Lung (tissue), 12 donors: Measurements from ENCODE around the gene KLHL24. TPM values are rescaled to one million over a fixed set of nuclear protein-coding genes. Genes with fewer than 3 reads are reported as not detected.
"Not testable (repeated sequence)": the region's sequence is repeated elsewhere in the genome, so short reads cannot be mapped to it uniquely, and the experiment has no call there.

ENCODE experiments used
- ATAC-seq: fragments of 200-7000 bp; cut with Tn5 transposase; one replicate; pipeline ENCODE4 v1.9.1; 2020; ENCODE audit warnings: moderate number of reproducible peaks; ENCODE audit not compliant: insufficient read depth, low FRiP score
- DNase-seq, 3 donors: peaks; one replicate each; pipeline ENCODE4 v3.0.0-alpha.2; 2013 to 2017
- H3K27ac ChIP-seq, 2 donors: one replicate each; pipeline ENCODE4 v1.5.1; 2013; ENCODE audit warnings: mild to moderate bottlenecking in 2 of 2, moderate library complexity in 2 of 2, control low read depth in 1 of 2, inconsistent platforms in 1 of 2, low read depth in 1 of 2, low read length in 1 of 2
- H3K27me3 ChIP-seq, 3 donors: one replicate each; pipeline ENCODE4 v1.5.1; 2013; ENCODE audit warnings: low read length in 2 of 3; ENCODE audit not compliant: control insufficient read depth in 3 of 3, insufficient read depth in 3 of 3
- H3K36me3 ChIP-seq, 4 donors: one replicate each; pipeline ENCODE4 v1.5.1; 2013; ENCODE audit warnings: low read length in 4 of 4, mild to moderate bottlenecking in 1 of 4, moderate library complexity in 1 of 4; ENCODE audit not compliant: control insufficient read depth in 4 of 4, insufficient read depth in 4 of 4
- H3K4me1 ChIP-seq, 5 donors: one replicate each; pipeline ENCODE4 v1.5.1; 2013; ENCODE audit warnings: low read length in 5 of 5, mild to moderate bottlenecking in 2 of 5, moderate library complexity in 1 of 5; ENCODE audit not compliant: control insufficient read depth in 5 of 5, insufficient read depth in 5 of 5
- H3K4me3 ChIP-seq: one replicate; pipeline ENCODE4 v1.5.1; 2013; ENCODE audit warnings: mild to moderate bottlenecking, control low read depth, moderate library complexity
- H3K9ac ChIP-seq, 2 donors: one replicate each; pipeline ENCODE4 v1.5.1; 2013; ENCODE audit warnings: low read length in 2 of 2, control low read depth in 1 of 2; ENCODE audit not compliant: insufficient read depth in 1 of 2
- H3K9me3 ChIP-seq, 4 donors: one replicate each; pipeline ENCODE4 v1.5.1; 2013; ENCODE audit warnings: low read length in 3 of 4, mild to moderate bottlenecking in 1 of 4, moderate library complexity in 1 of 4; ENCODE audit not compliant: control insufficient read depth in 4 of 4, insufficient read depth in 3 of 4
- CTCF ChIP-seq: IDR thresholded peaks from 2 replicates; pipeline ENCODE4 v1.5.1; 2012; ENCODE audit warnings: mild to moderate bottlenecking; ENCODE audit errors: control extremely low read depth, extremely low read depth
- WGBS, 2 donors: extraction: QIAGEN DNeasy Blood & Tissue Kit; methylation state at CpG; one replicate each; pipeline ENCODE4 v1.1.7; 2013; 5-methylcytosine and 5-hydroxymethylcytosine counted together
- polyA plus RNA-seq, 2 donors: library from polyadenylated mRNA; stranded (reverse); fragments of 200-250 nt; gene quantifications; one replicate each; pipeline ENCODE4 v1.2.1, GENCODE V29; 2013
- total RNA-seq, 2 donors: library from RNA; depleted of rRNA in 1 of 2; stranded (reverse); fragments of >200 nt in 1 of 2; gene quantifications; one replicate each; pipeline ENCODE4 v1.2.1, GENCODE V29; 2014 to 2021
- donor health status: control.
- donor health status: control.
- donor health status: Bipolar disorder and iron deficiency.
- donor health status: healthy.
- donor health status: DM: yes; HTN: yes; CAD: no.

The KLHL24 gene
- total and polyA plus RNA-seq, 4 donors: 14.3 to 352 (median 37.9) TPM

DNA sequence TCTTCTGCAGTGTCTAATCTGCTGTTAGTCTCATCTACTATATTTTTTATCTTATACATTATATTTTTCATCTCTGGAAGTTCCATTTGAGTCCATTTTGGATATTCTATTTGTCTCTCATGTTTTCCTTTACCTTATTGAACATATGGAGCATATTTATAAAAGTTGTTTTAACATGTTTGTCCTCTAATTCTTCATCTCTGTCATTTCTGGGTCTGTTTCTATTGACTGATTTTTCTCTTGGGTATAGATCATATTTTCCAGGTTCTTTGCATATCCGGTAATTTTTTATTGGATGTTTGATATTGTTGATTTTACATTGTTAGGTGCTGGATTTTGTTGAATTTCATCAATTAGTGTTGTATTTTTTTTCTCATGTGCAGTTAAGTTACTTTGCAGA lies 37.5 kb upstream of the KLHL24 start:
- H3K9ac ChIP-seq: no peak overlapping the region
- H3K27me3 ChIP-seq: no peaks in the 10 kb centered on the region
- no peak for ATAC-seq
- no peak for TF ChIP-seq CTCF
- no peaks in the 10 kb centered on the region for H3K36me3 ChIP-seq
- 4 to 57% methylated on average over 1 of the region's 1 CpG for WGBS, 2 donors
- no peak overlapping the region for H3K27ac ChIP-seq
- no peaks in the 10 kb centered on the region for H3K4me1 ChIP-seq
- H3K4me3 ChIP-seq: no peak overlapping the region
- no peak for DNase-seq
- H3K9me3 ChIP-seq: peaks cover 0 to 5% (median 5%) of the 10 kb centered on the region in 4 donors

- ATAC-seq, H3K27ac ChIP-seq, H3K9ac ChIP-seq, H3K27me3 ChIP-seq, H3K4me3 ChIP-seq, H3K9me3 ChIP-seq, H3K36me3 ChIP-seq, DNase-seq, H3K4me1 ChIP-seq: not testable (repeated sequence)
- 93 to 96% methylated on average over 6 of the region's 6 CpGs for WGBS, 2 donors
These were observed 24.1 kb upstream of the KLHL24 start for GRCh38 chr3:183611326-183611725.

DNA sequence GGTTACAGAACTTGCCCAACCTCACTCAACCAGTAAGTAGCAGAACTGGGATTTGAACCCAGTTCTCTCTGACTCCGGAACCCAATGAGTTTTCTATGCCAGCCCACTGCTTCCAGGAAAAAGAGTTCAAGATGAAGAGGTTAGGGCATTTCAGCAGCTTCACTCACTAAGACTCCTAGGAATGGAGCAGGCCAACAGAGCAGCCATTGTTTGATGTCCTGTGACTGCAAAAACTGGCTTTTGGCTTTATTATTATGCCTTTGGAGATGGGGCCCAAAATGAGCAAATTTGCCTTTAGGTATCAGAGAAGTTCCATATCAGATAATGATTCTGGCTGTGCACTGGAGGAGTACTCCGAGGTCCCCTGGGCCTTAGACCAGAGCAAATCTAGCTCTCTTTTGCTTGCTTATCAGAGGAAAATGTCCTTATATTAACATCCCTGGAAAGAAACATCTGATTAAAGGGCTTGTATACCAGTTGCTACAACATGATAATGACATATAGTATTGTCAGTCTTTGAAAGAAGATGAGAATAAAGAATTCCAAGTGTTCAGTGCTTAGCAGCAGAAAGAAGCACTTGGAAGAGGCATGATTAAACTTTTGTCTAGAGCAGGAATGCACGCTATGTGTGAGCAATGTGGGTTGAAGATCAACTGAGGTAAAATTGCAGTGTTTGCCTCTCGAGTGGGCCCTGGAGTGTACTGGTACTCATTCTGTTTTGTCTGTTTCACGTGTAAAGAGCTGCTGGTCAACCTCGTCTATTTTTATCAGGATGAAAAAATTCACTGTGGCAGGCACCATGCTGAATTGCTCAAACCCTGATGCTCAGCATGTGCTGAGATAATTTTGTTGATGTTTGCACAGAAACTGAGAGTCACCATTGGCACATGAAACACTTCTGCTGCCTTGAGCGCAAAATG lies 21.8 kb upstream of the KLHL24 start:
- peak in 1 of 3 donors; percentile 6 for DNase-seq
- Histone ChIP-seq H3K9me3 (no peaks in the 10 kb centered on the region), H3K9ac (no peak overlapping the region), H3K27ac (no peak overlapping the region), H3K4me3 (no peak overlapping the region), H3K4me1 (peaks cover 0 to 5% (median 0%) of the 10 kb centered on the region in 5 donors), H3K27me3 (no peaks in the 10 kb centered on the region), H3K36me3 (no peaks in the 10 kb centered on the region)
- no peak for ATAC-seq
- WGBS, 2 donors: 70 to 87% methylated on average over 7 of the region's 7 CpGs
- TF ChIP-seq CTCF: no peak

GRCh38 chr3:183618542-183618941 lies 16.9 kb upstream of the KLHL24 start:
- no peak for DNase-seq
- H3K4me3 ChIP-seq: no peak overlapping the region
- H3K9me3 ChIP-seq: no peaks in the 10 kb centered on the region
- H3K27me3 ChIP-seq: no peaks in the 10 kb centered on the region
- WGBS, 2 donors: 94% methylated on average over 2 of the region's 2 CpGs
- H3K36me3 ChIP-seq: no peaks in the 10 kb centered on the region
- peaks cover 0 to 5% (median 0%) of the 10 kb centered on the region in 5 donors for H3K4me1 ChIP-seq
- TF ChIP-seq CTCF: no peak
- ATAC-seq: no peak
- H3K9ac ChIP-seq: no peak overlapping the region
- H3K27ac ChIP-seq: no peak overlapping the region
